B cell (primary cell): ENCODE measurements around the gene HES6.

Experiments used
- CTCF ChIP-seq: fragments of 200-600 bp; IDR thresholded peaks from one replicate; pipeline ENCODE4 v1.8.0; 2022; ENCODE audit warnings: antibody characterized with exemption, mild to moderate bottlenecking
- EZH2 ChIP-seq: IDR thresholded peaks from 2 replicates; pipeline ENCODE4 v1.6.1; 2012; ENCODE audit warnings: borderline replicate concordance, low read depth, mild to moderate bottlenecking, moderate library complexity, low read length; ENCODE audit not compliant: insufficient read depth, poor library complexity, severe bottlenecking

GRCh38 chr2:238207006-238207405 is 32.8 kb downstream of the HES6 start:
- TF ChIP-seq CTCF: no peak
- no peak for TF ChIP-seq EZH2
